Skeletal muscle satellite cell (primary cell): ENCODE results near the gene ZNF569.
"Not testable (repeated sequence)": the region's sequence is repeated elsewhere in the genome, so short reads cannot be mapped to it uniquely, and the experiment has no call there.

Experiments
- H3K27me3 ChIP-seq: 2 replicates; pipeline ENCODE4 v1.7.0; 2013; ENCODE audit warnings: low read length; ENCODE audit not compliant: control insufficient read depth, insufficient read depth
- H3K36me3 ChIP-seq: 2 replicates; pipeline ENCODE4 v1.7.0; 2013; ENCODE audit warnings: mild to moderate bottlenecking, control low read depth, low read length; ENCODE audit not compliant: insufficient read depth
- H3K4me1 ChIP-seq: 2 replicates; pipeline ENCODE4 v1.7.0; 2013; ENCODE audit warnings: low read length; ENCODE audit not compliant: control insufficient read depth, insufficient read depth
- H3K4me2 ChIP-seq: 2 replicates; pipeline ENCODE4 v1.7.0; 2013; ENCODE audit warnings: mild to moderate bottlenecking, low read length
- H3K4me3 ChIP-seq: 2 replicates; pipeline ENCODE4 v1.7.0; 2013; ENCODE audit warnings: low read length
- H3K9ac ChIP-seq: 2 replicates; pipeline ENCODE4 v1.7.0; 2013; ENCODE audit warnings: mild to moderate bottlenecking, low read depth, low read length, moderate library complexity
- H3K9me3 ChIP-seq: replicated peaks from 2 replicates; pipeline ENCODE4 v1.7.0; 2013; ENCODE audit warnings: mild to moderate bottlenecking, control low read depth, low read length

Gene ZNF569

DNA sequence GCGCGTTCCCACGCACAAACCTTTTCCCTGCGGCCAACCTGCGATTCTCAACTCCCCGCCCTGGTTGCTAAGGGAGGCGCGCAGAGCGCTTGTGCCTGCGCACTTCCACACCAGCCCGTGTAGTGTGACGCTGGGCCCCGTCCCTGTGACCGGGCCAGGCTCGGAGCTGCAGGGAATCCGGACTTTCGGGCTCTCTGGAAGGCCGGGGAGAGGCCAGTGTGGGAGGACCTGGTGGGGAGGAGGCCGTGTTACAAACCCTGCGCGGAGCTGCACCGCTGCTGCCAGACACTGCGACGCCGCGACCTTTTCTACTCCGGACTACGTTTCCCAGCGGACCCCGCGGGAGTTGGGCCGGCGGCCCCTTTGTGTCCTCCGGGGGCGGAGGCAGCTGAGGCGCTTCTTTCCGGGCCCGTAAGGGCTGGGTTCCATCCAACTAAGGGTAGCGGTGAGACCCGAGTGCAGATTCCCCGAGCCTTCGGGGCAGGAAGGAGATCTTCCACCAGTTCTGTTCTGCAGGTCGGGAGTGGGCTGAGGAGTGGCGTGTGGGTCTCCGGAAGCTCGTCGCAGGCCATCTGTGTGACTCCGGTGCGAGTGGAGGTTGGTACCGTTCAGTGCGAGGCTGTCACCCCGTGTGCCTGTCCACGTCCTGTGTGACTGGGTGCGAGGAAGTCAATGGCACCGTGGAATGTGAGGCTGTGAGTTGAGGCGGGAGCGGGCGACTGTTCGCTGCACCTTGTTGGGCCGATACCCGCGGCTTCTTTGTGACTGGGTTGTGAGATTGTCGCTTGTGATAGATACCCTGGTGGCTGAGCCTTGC is 1.9 kb upstream of the ZNF569 start, which contains the start of gene ZNF570:
ZNF570 (plus strand) TSS at position 396 of the 817 bp plus-strand sequence. CDS start 999 bp downstream, outside the sequence.
- Histone ChIP-seq H3K4me3 (peak within 1 kb of the TSS; percentile 85), H3K9ac (peak within 1 kb of the TSS; percentile 78), H3K9me3 (peaks cover 7% of the 10 kb centered on the region), H3K4me1 (peaks cover 5% of the 10 kb centered on the region), H3K27me3 (no peaks in the 10 kb centered on the region), H3K4me2 (peak within 1 kb of the TSS; percentile 94), H3K36me3 (peaks cover 29% of the 10 kb centered on the region)

DNA sequence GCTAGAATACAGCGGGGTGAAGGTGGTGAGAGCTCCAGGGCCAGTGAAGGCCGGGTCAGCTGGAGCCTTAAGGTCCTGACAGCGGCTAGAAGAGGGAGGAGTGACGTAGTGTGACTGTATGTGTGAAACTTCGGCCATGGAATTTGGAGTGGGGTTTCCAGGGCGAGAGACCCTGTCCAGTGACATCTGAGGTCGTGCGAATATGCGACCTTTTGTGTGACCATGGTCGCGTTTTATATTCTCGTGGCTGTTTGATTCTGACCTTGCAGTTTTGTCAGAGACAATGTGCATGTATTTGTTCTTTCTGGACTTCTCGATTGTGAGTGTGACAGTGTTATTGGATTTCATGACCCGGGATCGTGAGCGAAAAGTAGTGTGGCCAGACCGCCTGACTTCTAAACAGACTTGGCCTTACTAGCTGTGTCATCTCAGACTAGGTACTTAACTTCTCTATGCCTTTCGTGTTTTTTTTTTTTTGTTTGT is 405 bp upstream of the ZNF569 start:
- peaks cover 5% of the 10 kb centered on the region for H3K4me1 ChIP-seq
- H3K27me3 ChIP-seq = no peaks in the 10 kb centered on the region
- peak overlapping the region; percentile 88 for H3K9ac ChIP-seq
- no peaks in the 10 kb centered on the region for H3K9me3 ChIP-seq
- H3K4me3 ChIP-seq = peak overlapping the region; percentile 85
- H3K36me3 ChIP-seq = peaks cover 32% of the 10 kb centered on the region
- H3K4me2 ChIP-seq = peak overlapping the region; percentile 94

DNA sequence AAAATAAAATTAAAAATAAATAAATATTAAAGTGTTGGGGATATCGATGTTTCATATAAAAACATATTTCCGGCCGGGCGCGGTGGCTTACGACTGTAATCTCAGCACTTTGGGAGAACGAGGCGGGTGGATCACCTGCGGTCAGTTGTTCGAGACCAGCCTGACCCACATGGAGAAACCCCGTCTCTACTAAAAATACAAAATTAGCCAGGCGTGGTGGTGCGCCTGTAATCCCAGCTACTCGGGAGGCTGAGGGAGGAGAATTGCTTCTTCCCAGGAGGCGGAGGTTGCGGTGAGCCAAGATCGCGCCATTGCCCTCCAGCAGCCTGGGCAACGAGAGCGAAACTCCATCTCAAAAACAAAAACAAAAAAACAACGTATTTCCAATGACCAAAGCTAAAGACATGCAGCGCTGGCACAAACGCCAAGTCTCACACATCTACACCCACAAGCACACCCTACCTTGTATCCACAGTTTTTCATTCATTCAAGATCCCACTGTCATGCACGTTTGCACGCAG is 907 bp downstream of the ZNF569 start:
- H3K4me3 ChIP-seq = peak overlapping the region; percentile 85
- H3K4me2 ChIP-seq = peak overlapping the region; percentile 94
- H3K36me3 ChIP-seq = peaks cover 25% of the 10 kb centered on the region
- H3K9me3 ChIP-seq = no peaks in the 10 kb centered on the region
- peaks cover 5% of the 10 kb centered on the region for H3K4me1 ChIP-seq
- peak overlapping the region; percentile 88 for H3K9ac ChIP-seq
- H3K27me3 ChIP-seq = no peaks in the 10 kb centered on the region

DNA sequence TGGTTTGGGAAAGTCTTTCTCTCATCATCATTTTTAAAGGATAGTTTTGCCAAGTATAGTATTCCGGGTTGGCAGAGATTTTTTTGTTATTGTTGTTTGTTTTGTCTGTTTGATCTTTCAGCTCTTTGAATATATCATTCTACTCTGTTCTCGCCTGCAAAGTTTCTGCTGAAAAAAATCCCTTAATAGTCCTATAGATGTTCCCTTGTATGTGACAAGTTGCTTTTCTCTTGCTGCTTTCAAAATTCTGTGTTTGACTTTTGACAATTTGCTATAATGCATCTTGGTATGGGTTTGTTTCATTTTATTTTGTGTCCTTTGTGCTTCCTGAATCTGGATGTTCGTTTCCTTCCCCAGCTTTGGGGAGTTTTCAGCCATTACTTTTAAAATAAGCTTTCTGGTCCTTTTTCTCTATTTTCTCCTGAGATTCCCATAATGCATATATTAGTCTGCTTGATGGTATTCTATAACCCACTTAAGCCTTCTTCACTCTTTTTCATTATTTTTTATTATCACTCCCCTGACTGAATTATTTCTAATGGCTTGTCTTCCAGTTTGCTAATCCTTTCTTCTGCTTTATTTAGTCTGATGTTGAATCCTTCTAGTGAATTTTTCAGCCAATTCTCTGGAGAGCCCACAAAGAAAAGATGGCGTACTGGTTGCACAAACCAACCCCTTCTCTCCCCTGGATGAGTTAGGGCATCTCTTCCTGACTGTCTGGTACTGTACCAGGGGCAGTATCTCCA is 14.6 kb downstream of the ZNF569 start:
- Histone ChIP-seq H3K9me3 (peaks cover 31% of the 10 kb centered on the region), H3K9ac (no peak overlapping the region), H3K4me1 (no peaks in the 10 kb centered on the region)

DNA sequence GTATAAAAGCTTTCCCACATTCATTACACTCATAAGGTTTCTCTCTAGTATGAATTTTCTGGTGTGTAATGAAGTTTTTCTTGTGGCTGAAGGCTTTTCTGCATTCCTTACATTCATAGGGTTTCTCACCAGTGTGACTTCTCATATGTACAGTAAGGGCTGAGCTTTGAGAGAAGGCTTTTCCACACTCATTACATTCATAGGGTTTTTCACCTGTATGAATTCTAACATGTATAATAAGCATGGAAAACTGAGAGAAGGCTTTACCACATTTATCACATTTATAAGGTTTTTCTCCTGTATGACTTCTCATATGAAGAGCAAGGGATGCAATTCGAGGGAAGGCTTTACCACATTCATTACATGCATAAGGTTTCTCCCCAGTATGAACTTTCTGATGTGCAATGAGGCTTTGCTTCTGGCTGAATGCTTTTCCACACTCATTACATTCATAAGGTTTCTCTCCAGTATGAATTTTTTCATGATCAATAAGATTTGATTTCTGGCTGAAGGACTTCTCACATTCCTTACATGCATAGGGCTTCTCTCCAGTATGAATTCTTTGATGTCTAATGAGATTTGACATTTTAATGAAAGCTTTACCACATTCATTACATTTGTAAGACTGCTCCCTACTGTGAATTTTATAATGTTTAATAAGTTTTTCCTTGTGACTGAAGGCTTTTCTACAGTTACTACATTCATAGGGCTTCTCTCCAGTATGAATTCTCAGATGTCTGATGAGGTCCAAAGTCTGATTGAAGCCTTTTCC is 53.7 kb downstream of the ZNF569 start:
- no peak overlapping the region for H3K9ac ChIP-seq
- H3K4me3 ChIP-seq = no peak overlapping the region
- H3K4me1 ChIP-seq = no peaks in the 10 kb centered on the region
- H3K9me3 ChIP-seq = peaks cover 64% of the 10 kb centered on the region
- H3K4me2 ChIP-seq = no peak overlapping the region
- H3K36me3 ChIP-seq = peaks cover 29% of the 10 kb centered on the region
- no peaks in the 10 kb centered on the region for H3K27me3 ChIP-seq

More for the DNA sequence above, 14.6 kb downstream of the ZNF569 start:
- H3K4me2 ChIP-seq = no peak overlapping the region
- H3K4me3 ChIP-seq = no peak overlapping the region
- peaks cover 23% of the 10 kb centered on the region for H3K36me3 ChIP-seq
- no peaks in the 10 kb centered on the region for H3K27me3 ChIP-seq

DNA sequence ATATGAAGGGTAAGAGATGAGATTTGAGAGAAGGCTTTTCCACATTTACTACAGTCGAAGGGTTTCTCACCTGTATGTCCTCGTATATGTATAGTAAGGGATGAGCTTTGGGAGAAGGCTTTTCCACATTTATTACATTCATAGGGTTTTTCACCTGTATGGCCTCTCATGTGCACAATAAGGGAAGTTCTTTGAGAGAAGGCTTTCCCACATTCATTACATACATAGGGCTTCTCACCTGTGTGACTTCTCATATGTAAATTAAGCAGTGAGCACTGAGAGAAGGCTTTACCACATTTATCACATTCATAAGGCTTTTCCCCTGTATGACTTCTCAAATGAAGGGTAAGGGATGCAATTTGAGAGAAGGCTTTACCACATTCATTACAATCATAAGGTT is 54.5 kb downstream of the ZNF569 start:
- Histone ChIP-seq H3K27me3 (no peaks in the 10 kb centered on the region), H3K4me3 (no peak overlapping the region), H3K36me3 (peaks cover 26% of the 10 kb centered on the region), H3K4me2 (no peak overlapping the region), H3K9me3 (peaks cover 63% of the 10 kb centered on the region), H3K9ac (no peak overlapping the region), H3K4me1 (no peaks in the 10 kb centered on the region)

DNA sequence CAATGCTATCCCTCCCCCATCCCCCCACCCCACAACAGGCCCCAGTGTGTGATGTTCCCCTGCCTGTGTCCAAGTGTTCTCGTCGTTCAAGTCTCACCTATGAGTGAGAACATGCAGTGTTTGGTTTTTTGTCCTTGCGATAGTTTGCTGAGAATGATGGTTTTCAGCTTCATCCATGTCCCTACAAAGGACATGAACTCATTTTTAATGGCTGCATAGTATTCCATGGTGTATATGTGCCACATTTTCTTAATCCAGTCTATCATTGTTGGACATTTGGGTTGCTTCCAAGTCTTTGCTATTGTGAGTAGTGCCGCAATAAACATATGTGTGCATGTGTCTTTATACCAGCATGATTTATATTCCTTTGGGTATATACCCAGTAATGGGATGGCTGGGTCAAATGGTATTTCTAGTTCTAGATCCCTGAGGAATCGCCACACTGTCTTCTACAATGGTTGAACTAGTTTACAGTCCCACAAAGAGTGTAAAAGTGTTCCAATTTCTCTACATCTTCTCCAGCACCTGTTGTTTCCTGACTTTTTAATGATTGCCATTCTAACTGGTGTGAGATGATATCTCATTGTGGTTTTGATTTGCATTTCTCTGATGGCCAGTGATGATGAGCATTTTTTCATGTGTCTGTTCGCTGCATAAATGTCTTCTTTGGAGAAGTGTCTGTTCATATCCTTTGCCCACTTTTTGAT is 61.0 kb downstream of the ZNF569 start:
- not testable (repeated sequence) for H3K27me3 ChIP-seq, H3K4me1 ChIP-seq, H3K4me3 ChIP-seq, H3K36me3 ChIP-seq, H3K4me2 ChIP-seq, H3K9ac ChIP-seq
- H3K9me3 ChIP-seq = peaks cover 33% of the 10 kb centered on the region

DNA sequence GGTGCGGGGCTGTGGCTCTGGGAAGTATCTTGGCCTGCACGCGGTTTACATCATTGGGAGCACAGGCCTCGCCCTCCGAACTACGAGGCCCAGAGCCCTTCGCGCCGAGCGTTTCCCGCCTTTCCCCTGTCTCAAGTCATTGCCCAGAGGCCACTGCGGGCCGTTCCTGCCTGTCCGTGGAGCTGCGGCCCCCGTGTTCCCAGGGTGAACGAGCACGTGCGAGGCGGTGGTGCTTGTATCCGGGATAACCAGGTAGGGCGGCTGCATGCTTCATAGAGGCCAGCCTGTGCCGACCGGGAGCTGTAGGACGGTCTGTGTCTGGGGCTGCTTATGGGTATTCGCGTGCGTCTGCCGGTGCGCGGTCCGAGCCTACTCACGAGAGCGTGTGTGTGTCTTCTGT is 63.8 kb downstream of the ZNF569 start:
- no peak overlapping the region for H3K4me3 ChIP-seq
- no peaks in the 10 kb centered on the region for H3K4me1 ChIP-seq
- H3K9me3 ChIP-seq = peaks cover 21% of the 10 kb centered on the region
- H3K4me2 ChIP-seq = no peak overlapping the region
- no peaks in the 10 kb centered on the region for H3K27me3 ChIP-seq
- no peaks in the 10 kb centered on the region for H3K36me3 ChIP-seq
- H3K9ac ChIP-seq = no peak overlapping the region

DNA sequence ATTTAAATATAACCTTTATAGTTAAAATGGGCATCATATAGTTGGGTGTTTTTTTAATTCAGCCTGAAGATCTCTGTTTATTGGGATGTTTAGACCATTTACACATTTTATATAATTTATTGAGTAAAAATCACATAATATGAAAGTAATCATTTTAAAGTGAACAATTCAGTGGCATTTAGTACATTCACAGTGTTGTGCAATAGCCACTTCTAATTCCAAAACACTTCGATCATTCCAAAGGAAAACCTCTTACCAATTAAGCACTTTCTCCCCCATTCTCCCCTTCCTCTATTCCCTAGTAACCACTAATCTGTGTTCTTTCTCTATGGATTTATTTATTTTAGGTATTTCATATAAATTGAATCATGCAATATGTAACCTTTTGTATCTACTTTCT is 66.2 kb downstream of the ZNF569 start:
- no peaks in the 10 kb centered on the region for H3K36me3 ChIP-seq
- peaks cover 18% of the 10 kb centered on the region for H3K9me3 ChIP-seq
- H3K9ac ChIP-seq = no peak overlapping the region
- H3K27me3 ChIP-seq = no peaks in the 10 kb centered on the region
- no peak overlapping the region for H3K4me2 ChIP-seq
- H3K4me3 ChIP-seq = no peak overlapping the region
- no peaks in the 10 kb centered on the region for H3K4me1 ChIP-seq

DNA sequence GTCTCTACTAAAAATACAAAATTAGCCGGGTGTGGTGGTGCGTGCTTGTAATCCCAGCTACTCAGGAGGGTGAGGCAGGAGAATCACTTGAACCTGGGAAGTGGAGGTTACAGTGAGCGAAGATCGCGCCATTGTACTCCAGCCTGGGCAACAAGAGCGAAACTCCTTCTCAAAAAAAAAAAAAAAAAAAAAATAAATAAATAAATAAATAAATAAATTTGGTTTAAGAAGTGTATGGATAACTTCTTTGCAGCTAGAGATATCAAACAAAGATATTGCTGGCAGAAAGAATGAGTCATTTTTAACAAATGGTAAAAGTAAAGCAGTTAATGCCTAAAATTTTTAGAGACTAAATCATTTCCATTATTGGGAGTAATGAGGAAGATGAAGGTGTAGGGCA is 75.8 kb downstream of the ZNF569 start:
- not testable (repeated sequence) for H3K4me2 ChIP-seq, H3K4me1 ChIP-seq, H3K4me3 ChIP-seq, H3K9ac ChIP-seq, H3K27me3 ChIP-seq
- peaks cover 46% of the 10 kb centered on the region for H3K9me3 ChIP-seq
- peaks cover 31% of the 10 kb centered on the region for H3K36me3 ChIP-seq
